Measurements from ENCODE around the gene UACA. TPM values are rescaled to one million over a fixed set of nuclear protein-coding genes. Genes with fewer than 3 reads are reported as not detected.

The UACA gene
- total and polyA plus RNA-seq, 8 donors: 15.4 to 39.5 (median 21.4) TPM

- Histone ChIP-seq H3K27ac (no peak overlapping the region), H3K4me1 (no peaks in the 10 kb centered on the region), H3K4me3 (no peak overlapping the region), H3K36me3 (peaks cover 0 to 4% (median 0%) of the 10 kb centered on the region in 3 donors), H3K27me3 (no peaks in the 10 kb centered on the region), H3K9me3 (no peaks in the 10 kb centered on the region)
- intact Hi-C loops (cut with DNase I): no loop called here
- ATAC-seq: no peak
- no peak for FAIRE-seq
- TF ChIP-seq, protein P1, sequence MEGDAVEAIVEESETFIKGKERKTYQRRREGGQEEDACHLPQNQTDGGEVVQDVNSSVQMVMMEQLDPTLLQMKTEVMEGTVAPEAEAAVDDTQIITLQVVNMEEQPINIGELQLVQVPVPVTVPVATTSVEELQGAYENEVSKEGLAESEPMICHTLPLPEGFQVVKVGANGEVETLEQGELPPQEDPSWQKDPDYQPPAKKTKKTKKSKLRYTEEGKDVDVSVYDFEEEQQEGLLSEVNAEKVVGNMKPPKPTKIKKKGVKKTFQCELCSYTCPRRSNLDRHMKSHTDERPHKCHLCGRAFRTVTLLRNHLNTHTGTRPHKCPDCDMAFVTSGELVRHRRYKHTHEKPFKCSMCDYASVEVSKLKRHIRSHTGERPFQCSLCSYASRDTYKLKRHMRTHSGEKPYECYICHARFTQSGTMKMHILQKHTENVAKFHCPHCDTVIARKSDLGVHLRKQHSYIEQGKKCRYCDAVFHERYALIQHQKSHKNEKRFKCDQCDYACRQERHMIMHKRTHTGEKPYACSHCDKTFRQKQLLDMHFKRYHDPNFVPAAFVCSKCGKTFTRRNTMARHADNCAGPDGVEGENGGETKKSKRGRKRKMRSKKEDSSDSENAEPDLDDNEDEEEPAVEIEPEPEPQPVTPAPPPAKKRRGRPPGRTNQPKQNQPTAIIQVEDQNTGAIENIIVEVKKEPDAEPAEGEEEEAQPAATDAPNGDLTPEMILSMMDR (IDR thresholded peaks at IDR 0.05): no peak
- no peak for DNase-seq
- 80 to 90% methylated on average over 3 of the region's 3 CpGs for WGBS, 2 donors
Measured at GRCh38 chr15:70659662-70660061, 103.7 kb downstream of the UACA start.

DNA sequence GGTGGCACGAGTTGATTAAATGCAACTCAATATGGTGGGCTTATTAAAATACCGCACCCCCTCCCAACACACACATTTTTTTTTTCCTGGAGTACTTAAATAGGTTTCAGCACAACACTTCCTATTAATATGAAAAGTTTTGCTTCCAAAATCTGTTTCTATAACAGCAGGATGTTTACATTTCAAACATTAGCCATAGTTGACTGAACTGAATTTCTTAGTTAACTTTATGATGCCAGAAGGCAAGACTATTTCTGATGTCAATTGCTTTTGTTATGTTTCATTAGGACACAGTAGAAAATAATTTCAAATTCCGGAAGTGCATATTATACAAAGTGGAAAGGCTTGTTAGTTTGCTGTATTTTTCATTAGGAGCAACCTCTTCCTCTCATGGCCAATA lies 104.7 kb downstream of the UACA start:
- Histone ChIP-seq H3K4me1 (no peaks in the 10 kb centered on the region), H3K27me3 (no peaks in the 10 kb centered on the region), H3K4me3 (no peak overlapping the region), H3K36me3 (no peaks in the 10 kb centered on the region), H3K9me3 (no peaks in the 10 kb centered on the region), H3K27ac (no peak overlapping the region)
- WGBS, 2 donors: 86 to 91% methylated on average over 3 of the region's 3 CpGs
- intact Hi-C loops (cut with DNase I): no loop called here
- FAIRE-seq (no peak), ATAC-seq (no peak), DNase-seq (no peak)
- TF ChIP-seq, protein P1 (IDR thresholded peaks at IDR 0.05): no peak

DNA sequence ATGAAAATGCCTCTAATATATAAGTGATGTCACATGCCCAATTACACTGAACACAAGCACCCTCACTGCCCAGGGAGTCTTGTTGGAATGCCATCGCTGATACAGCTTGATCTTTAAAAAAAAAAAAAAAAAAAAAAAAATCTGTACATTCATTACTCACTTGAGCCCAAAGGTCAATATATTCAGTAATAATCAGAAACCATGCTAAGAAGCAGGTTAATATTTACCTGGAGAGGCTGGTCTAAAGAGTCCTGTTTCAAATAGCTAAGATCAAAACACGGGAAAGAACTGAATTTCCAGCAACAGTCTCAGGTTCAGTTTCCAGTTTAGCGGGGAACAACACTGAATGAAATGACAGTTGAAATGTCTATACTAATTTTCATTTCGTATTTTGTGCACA lies 109.9 kb downstream of the UACA start:
- DNase-seq (no peak), FAIRE-seq (no peak), ATAC-seq (peak; percentile 49 to 77 (median 65))
- TF ChIP-seq, protein P1 (IDR thresholded peaks at IDR 0.05): no peak
- Histone ChIP-seq H3K9me3 (no peaks in the 10 kb centered on the region), H3K27ac (no peak overlapping the region), H3K4me3 (no peak overlapping the region), H3K27me3 (no peaks in the 10 kb centered on the region), H3K4me1 (no peaks in the 10 kb centered on the region), H3K36me3 (no peaks in the 10 kb centered on the region)
- WGBS, 2 donors: 16 to 34% methylated on average over 4 of the region's 4 CpGs
- intact Hi-C loops (cut with DNase I): no loop called here

DNA sequence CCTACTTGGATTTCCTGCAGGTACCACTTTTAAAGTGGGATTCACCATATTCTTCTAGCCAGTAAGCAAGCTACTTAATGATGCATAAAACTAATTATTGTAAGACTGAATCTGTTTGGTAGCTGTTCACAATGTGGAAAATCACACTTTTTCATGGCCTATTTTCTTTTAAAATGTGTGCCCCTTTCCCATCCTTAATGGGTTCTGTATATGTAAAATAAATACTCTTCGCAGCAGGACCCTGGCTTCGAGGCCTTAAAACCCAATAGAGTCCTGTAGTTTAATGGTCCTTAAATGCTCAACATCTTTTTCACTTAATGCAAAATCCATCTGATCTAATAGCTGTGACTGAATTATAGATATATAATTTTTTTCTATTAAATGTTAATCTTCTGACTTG lies 111.0 kb downstream of the UACA start:
- FAIRE-seq: no peak
- no peak overlapping the region for H3K27ac ChIP-seq
- DNase-seq: no peak
- no peak for ATAC-seq
- H3K4me3 ChIP-seq: no peak overlapping the region
- H3K4me1 ChIP-seq: no peaks in the 10 kb centered on the region
- no peaks in the 10 kb centered on the region for H3K27me3 ChIP-seq
- 91 to 95% methylated on average over 2 of the region's 2 CpGs for WGBS, 2 donors
- no peaks in the 10 kb centered on the region for H3K36me3 ChIP-seq
- no peaks in the 10 kb centered on the region for H3K9me3 ChIP-seq
- intact Hi-C loops (cut with DNase I): no loop called here
- TF ChIP-seq, protein P1 (IDR thresholded peaks at IDR 0.05): no peak

DNA sequence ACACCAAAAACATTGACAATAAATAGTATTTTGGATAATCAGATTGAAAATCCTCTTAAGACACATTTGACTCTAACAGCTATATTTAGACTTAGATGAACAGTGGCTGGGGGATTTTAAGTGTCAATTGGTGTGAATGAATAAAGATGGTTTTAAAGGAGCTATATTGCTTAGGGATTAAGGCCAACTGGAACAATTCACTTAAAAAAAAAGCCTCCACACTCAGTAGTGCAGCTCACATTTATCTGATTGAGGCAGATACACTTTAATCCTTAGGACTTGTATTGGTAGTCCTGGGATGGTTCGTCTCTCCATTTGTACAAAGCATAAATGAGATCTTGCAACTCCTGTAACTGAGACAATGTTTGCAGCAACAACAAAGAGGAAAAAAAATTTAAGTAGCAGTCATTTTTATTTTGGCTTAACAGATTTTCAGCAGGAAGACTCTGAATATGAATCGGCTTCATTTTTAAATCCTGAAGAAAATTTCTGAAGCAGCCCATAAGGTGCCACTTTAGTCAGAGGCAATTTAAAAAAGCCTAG lies 112.0 kb downstream of the UACA start:
- TF ChIP-seq, protein P1 (IDR thresholded peaks at IDR 0.05): no peak
- DNase-seq (no peak), ATAC-seq (no peak), FAIRE-seq (no peak)
- no peaks in the 10 kb centered on the region for H3K9me3 ChIP-seq
- WGBS, 2 donors: 93 to 94% methylated on average over 2 of the region's 2 CpGs
- no peak overlapping the region for H3K27ac ChIP-seq
- intact Hi-C loops (cut with DNase I): no loop called here
- no peak overlapping the region for H3K4me3 ChIP-seq
- H3K36me3 ChIP-seq: no peaks in the 10 kb centered on the region
- H3K27me3 ChIP-seq: no peaks in the 10 kb centered on the region
- H3K4me1 ChIP-seq: no peaks in the 10 kb centered on the region

Data from pancreas (tissue), 10 donors.